H1 (cell line): ENCODE measurements around the gene SLC28A1. TPM values are rescaled to one million over a fixed set of nuclear protein-coding genes. Genes with fewer than 3 reads are reported as not detected.

Experiments used
- EP300 ChIP-seq, 2 experiments: IDR thresholded peaks; 1 replicate in 1 of 2; 2 replicates in 1 of 2; pipeline ENCODE4 v1.6.1; 2011 to 2012; ENCODE audit warnings: low read depth in 2 of 2, low read length in 2 of 2, mild to moderate bottlenecking in 2 of 2, borderline replicate concordance in 1 of 2, inconsistent platforms in 1 of 2, moderate library complexity in 1 of 2
- GTF2F1 ChIP-seq: IDR thresholded peaks from 2 replicates; pipeline ENCODE4 v1.6.1; 2012; ENCODE audit warnings: low read depth, low read length, improper control_type of control experiment, borderline replicate concordance
- POLR2AphosphoS5 ChIP-seq: IDR thresholded peaks from 2 replicates; pipeline ENCODE4 v1.6.1; 2011; ENCODE audit warnings: low read depth, low read length
- TAF7 ChIP-seq: optimal IDR thresholded peaks from 2 replicates; pipeline ENCODE3; 2011; ENCODE audit warnings: low read depth, mild to moderate bottlenecking, inconsistent platforms, low read length, moderate library complexity, borderline replicate concordance
- TBP ChIP-seq: IDR thresholded peaks from 2 replicates; pipeline ENCODE4 v1.6.1; 2011; ENCODE audit warnings: low read depth, low read length, improper control_type of control experiment
- YY1 ChIP-seq: IDR thresholded peaks from 2 replicates; pipeline ENCODE4 v1.6.1; 2011; ENCODE audit warnings: low read depth, mild to moderate bottlenecking, low read length
- polyA plus RNA-seq, 7 experiments: library from polyadenylated mRNA; depleted of rRNA in 3 of 7; stranded (reverse) in 5 of 7; unstranded in 2 of 7; fragments of >200 nt in 5 of 7; fragments of 200-250 nt in 2 of 7; gene quantifications; 1 replicate in 5 of 7; 2 replicates in 1 of 7; 4 replicates in 1 of 7; pipeline versions ENCODE4 v1.2.1 to v1.2.3, GENCODE V29; 2011 to 2013; ENCODE audit warnings: missing spikeins in 2 of 7, mixed read lengths in 2 of 7
- total RNA-seq: library from RNA; stranded (reverse); fragmentation: NEBNext Ultra II Directional; extraction: Animal tissue kit (Norgen Biotek cat#: 25700); gene quantifications from 2 replicates; pipeline ENCODE4 v1.2.1, GENCODE V29; 2021
- TF ChIP-seq, protein P1 (sequence below), 3 experiments: IDR thresholded peaks; 1 replicate in 2 of 3; 2 replicates in 1 of 3; pipeline versions ENCODE4 v1.5.1 to v1.6.1; 2011; ENCODE audit warnings: low read length in 3 of 3, mild to moderate bottlenecking in 3 of 3, inconsistent platforms in 2 of 3, low read depth in 1 of 3, moderate library complexity in 1 of 3; ENCODE audit not compliant: insufficient read depth in 1 of 3; ENCODE audit errors: control extremely low read depth in 1 of 3

SLC28A1 gene
- total and polyA plus RNA-seq, 2 of the 8 experiments (the other 6 are each of a cell fraction or from before 2014, with no cell fraction given): 0.09 TPM; not detected in 1

DNA sequence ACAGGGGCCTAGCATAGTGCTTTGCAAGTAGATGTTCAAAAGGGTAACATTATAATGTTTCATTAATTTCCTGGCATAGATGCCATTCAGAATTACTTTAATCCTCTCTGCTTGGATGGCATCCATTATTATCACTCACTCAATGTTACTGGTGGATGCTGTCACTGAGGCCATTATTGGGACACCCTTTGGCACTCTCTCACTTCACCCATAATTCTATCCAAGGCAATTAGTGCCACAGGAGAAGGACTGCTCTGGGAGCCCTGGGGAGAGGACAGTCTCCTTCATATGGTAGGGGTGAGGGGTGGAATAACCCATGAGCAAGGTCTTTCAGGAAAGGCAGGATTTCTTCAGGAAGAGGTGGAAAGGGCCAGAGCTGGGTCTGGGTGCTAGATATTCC lies 28.7 kb upstream of the SLC28A1 start (continued):
- no peak for TF ChIP-seq EP300 (IDR thresholded peaks at IDR 0.05; ENCODE audit: borderline replicate concordance in 1 of 2, low read depth in 2 of 2, low read length in 2 of 2)
- TF ChIP-seq POLR2AphosphoS5: no peak
- TF ChIP-seq, protein P1, sequence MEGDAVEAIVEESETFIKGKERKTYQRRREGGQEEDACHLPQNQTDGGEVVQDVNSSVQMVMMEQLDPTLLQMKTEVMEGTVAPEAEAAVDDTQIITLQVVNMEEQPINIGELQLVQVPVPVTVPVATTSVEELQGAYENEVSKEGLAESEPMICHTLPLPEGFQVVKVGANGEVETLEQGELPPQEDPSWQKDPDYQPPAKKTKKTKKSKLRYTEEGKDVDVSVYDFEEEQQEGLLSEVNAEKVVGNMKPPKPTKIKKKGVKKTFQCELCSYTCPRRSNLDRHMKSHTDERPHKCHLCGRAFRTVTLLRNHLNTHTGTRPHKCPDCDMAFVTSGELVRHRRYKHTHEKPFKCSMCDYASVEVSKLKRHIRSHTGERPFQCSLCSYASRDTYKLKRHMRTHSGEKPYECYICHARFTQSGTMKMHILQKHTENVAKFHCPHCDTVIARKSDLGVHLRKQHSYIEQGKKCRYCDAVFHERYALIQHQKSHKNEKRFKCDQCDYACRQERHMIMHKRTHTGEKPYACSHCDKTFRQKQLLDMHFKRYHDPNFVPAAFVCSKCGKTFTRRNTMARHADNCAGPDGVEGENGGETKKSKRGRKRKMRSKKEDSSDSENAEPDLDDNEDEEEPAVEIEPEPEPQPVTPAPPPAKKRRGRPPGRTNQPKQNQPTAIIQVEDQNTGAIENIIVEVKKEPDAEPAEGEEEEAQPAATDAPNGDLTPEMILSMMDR (IDR thresholded peaks at IDR 0.05; ENCODE audit: control extremely low read depth in 1 of 3, insufficient read depth in 1 of 3, low read depth in 1 of 3, low read length in 3 of 3): no peak
- TF ChIP-seq GTF2F1: no peak
- no peak for TF ChIP-seq YY1
- TF ChIP-seq TAF7: no peak
- no peak for TF ChIP-seq TBP
